HG03108 (cell line): ENCODE measurements around the gene CRB3.
"Not testable (repeated sequence)": the region's sequence is repeated elsewhere in the genome, so short reads cannot be mapped to it uniquely, and the experiment has no call there.

ENCODE experiments used
- ATAC-seq: cut with Tn5 transposase; IDR thresholded peaks from one replicate; pipeline ENCODE4 v1.9.1; 2021; ENCODE audit warnings: moderate library complexity; ENCODE audit not compliant: unreplicated experiment

CRB3 gene

GRCh38 chr19:6490134-6490533 is 26.1 kb downstream of the CRB3 start:
- ATAC-seq, result no peak

- ATAC-seq, result no peak
Observed at GRCh38 chr19:6491802-6492592, 27.9 kb downstream of the CRB3 start.

GRCh38 chr19:6494438-6495036 is 30.5 kb downstream of the CRB3 start:
- ATAC-seq, result no peak

- ATAC-seq, result no peak
Observed at GRCh38 chr19:6495947-6496346, 31.9 kb downstream of the CRB3 start.

- ATAC-seq, result no peak
Observed at GRCh38 chr19:6498294-6499036, 34.4 kb downstream of the CRB3 start.

- ATAC-seq, result no peak
Observed at GRCh38 chr19:6499052-6499790, 35.1 kb downstream of the CRB3 start.

- no peak for ATAC-seq
Observed at GRCh38 chr19:6500837-6501739, 37.0 kb downstream of the CRB3 start.

- no peak for ATAC-seq
Observed at GRCh38 chr19:6501740-6502648, 37.9 kb downstream of the CRB3 start, which contains the start of gene TUBB4A. Gene TUBB4A (minus strand): TSS chr19:6502309. CDS start chr19:6502212, 97 bp downstream.

GRCh38 chr19:6503407-6504201 is 39.5 kb downstream of the CRB3 start:
- no peak for ATAC-seq

- not testable (repeated sequence) for ATAC-seq
Observed at GRCh38 chr19:6508028-6508771, 44.1 kb downstream of the CRB3 start.

- no peak for ATAC-seq
Observed at GRCh38 chr19:6509118-6509971, 45.3 kb downstream of the CRB3 start.

- no peak for ATAC-seq
Observed at GRCh38 chr19:6510618-6511017, 46.5 kb downstream of the CRB3 start.

- no peak for ATAC-seq
Observed at GRCh38 chr19:6514089-6514488, 50.0 kb downstream of the CRB3 start.

- no peak for ATAC-seq
Observed at GRCh38 chr19:6514926-6515544, 51.0 kb downstream of the CRB3 start.

GRCh38 chr19:6516018-6516658 is 52.1 kb downstream of the CRB3 start:
- peak; percentile 34 for ATAC-seq
